LNCaP clone FGC (cell line): ENCODE measurements around the gene ZGPAT.

Experiments used
- DNase-seq: peaks from one replicate; pipeline ENCODE4 v3.0.0-alpha.2; 2011; ENCODE audit warnings: low read depth
- H3K4me3 ChIP-seq: 2 replicates; pipeline ENCODE4 v1.5.1; 2011; ENCODE audit warnings: mild to moderate bottlenecking, low read depth, low read length, control low read depth
- TF ChIP-seq, protein P1 (sequence below): IDR thresholded peaks from 2 replicates; pipeline ENCODE4 v1.5.1; 2012; ENCODE audit warnings: mild to moderate bottlenecking; ENCODE audit not compliant: control insufficient read depth, insufficient read depth; ENCODE audit errors: extremely low read depth

The ZGPAT gene

GRCh38 chr20:63680427-63680826, 27.4 kb upstream of the ZGPAT start:
- no peak for DNase-seq
- no peak overlapping the region for H3K4me3 ChIP-seq
- TF ChIP-seq, protein P1, sequence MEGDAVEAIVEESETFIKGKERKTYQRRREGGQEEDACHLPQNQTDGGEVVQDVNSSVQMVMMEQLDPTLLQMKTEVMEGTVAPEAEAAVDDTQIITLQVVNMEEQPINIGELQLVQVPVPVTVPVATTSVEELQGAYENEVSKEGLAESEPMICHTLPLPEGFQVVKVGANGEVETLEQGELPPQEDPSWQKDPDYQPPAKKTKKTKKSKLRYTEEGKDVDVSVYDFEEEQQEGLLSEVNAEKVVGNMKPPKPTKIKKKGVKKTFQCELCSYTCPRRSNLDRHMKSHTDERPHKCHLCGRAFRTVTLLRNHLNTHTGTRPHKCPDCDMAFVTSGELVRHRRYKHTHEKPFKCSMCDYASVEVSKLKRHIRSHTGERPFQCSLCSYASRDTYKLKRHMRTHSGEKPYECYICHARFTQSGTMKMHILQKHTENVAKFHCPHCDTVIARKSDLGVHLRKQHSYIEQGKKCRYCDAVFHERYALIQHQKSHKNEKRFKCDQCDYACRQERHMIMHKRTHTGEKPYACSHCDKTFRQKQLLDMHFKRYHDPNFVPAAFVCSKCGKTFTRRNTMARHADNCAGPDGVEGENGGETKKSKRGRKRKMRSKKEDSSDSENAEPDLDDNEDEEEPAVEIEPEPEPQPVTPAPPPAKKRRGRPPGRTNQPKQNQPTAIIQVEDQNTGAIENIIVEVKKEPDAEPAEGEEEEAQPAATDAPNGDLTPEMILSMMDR, result no peak

DNA sequence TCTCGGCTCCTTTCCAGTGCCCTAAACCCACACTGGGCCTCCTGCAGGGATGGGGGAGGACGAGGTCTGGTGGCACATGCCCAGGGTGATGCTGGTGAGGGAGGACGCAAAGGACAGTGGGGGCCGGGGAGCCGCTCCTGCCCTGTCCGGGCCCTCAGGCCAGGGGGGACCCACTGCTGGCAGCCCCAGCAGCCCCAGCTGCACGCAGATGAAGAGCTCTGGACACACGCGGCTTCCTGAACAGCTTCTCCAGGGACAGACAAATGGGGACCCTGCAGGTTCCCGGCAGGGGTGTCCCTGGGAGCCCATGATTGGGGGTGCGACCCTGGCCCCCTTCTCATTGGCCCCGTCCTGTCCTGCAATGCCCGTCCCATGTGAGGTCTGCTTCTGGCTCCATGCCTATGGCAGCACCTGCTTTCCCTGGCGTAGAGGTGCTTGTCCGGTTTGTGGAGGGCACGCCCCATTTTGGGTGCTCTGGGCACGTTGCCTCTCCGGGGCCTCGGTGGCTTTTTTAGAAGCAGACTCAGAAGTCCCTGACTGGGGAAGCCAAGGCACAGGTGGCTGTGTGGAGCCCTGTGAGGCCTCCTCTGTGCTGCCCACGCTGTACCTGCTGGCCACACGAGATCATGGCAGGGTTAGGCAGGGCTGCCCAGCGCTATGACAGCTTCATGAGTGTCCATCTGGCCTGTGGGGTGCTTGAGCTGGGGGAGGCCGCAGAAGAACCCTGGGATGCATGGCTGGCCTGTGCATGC, 26.8 kb upstream of the ZGPAT start:
- no peak for DNase-seq
- TF ChIP-seq, protein P1, result no peak
- H3K4me3 ChIP-seq, result no peak overlapping the region

DNA sequence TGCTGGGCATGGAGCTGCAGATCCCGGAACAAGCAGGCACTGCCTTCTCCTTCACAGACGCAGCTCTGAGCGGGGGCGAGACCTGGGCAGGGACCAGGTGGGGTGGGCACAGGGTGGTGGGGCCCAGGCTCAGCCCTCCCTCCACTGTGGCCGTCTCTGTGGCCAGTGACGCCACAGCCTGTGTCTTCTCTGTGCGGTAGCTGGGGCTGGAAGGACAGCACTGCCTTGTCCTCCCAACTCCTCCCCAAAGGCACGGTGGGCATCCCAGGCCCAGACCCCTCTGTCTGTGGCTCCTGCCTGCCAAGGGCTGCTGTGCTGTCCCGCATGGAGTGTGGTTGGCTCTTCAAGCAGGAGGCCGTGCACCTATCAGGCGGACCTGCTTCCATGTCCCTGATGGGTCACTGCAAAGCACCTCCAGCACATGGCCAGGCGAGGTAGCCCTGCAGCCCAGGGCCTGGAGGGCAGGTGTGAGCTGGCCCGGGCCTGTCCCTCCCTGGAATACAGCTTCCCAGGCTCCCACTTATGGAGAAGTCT, 26.2 kb upstream of the ZGPAT start:
- TF ChIP-seq, protein P1, result no peak
- DNase-seq, result no peak
- no peak overlapping the region for H3K4me3 ChIP-seq

GRCh38 chr20:63682384-63683139, 25.3 kb upstream of the ZGPAT start:
- TF ChIP-seq, protein P1, result no peak
- H3K4me3 ChIP-seq, result no peak overlapping the region
- no peak for DNase-seq

DNA sequence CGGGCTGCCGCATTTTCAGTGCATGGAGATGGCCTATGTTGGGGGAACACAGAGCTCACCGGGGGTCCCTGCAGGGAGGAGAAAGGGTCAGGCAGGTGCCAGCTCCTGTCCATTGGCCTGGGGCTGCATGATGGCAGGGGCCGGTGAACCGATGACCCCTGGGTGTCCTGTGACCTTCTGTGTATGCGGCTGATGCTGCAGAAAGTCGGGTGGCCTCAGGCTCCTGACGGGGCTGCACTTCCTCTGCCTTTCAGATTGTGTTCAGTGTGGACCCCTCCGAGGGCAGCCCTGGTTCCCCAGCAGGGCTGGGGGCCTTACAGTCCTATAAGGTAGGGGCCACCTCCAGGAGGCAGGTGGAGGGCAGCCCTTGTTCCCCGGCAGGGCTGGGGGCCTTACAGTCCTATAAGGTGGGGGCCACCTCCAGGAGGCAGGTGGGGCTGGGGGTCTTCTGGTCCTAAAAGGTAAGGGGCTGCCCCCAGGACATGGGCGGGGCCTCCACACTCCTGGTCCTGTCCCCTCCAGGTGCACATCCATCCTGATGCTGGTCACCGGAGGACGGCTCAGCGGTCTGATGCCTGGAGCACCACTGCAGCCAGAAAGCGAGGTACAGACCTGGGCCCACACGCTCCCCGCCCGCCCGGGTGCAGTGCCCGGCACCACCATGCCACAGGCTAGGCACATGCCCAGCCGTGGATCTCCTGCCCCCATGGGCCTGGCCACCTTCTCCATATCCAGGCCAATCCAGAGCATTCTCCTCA, 22.4 kb upstream of the ZGPAT start:
- H3K4me3 ChIP-seq, result no peak overlapping the region
- TF ChIP-seq, protein P1, result no peak
- no peak for DNase-seq

DNA sequence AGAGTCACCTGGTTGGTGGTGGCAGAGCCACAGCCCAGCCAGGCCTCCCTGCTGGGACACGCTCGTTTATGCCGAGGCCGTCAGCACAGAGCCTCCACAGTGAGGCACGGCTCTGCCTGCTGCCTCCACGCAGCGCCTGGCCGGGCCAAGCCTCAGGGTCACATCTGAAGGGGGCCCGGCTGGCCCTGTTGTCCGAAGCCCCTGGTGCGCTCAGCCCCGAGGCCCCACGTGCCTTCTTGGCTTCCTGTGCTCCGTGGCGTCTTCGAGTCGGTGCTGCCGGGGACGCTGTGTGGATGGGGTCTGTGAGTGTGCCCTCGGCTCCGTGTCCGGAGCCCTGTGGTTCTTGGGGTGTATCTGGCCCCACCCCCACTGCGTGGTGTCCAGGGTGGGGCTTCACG, 21.7 kb upstream of the ZGPAT start:
- no peak overlapping the region for H3K4me3 ChIP-seq
- TF ChIP-seq, protein P1, result no peak
- no peak for DNase-seq
